HCT116 (cell line): ENCODE measurements around the gene COPS2. TPM values are rescaled to one million over a fixed set of nuclear protein-coding genes. Genes with fewer than 3 reads are reported as not detected.

Experiments used
- ATAC-seq: fragments of 200-7000 bp; cut with Tn5 transposase; 2 replicates; pipeline ENCODE4 v1.9.1; 2020; ENCODE audit warnings: mild to moderate bottlenecking, moderate library complexity
- BruUV-seq: library from RNA; stranded (reverse); fragments of 400-500 nt; replicated peaks from 2 replicates; lab custom pipeline; 2021; lab: Mats Ljungman, UMichigan
- CTCF ChIA-PET: fragments of 300-600 bp; sonication (Branson Sonifier 250); formaldehyde crosslinking; loops from one replicate; lab custom pipeline; 2021; ENCODE audit warnings: antibody characterized with exemption; lab: Charles Lee
- POLR2A ChIA-PET: fragments of 300-600, 350-600 bp; sonication (Branson Sonifier 250); formaldehyde crosslinking; loops from one replicate; lab custom pipeline; 2021; ENCODE audit warnings: antibody characterized with exemption; lab: Charles Lee
- RAD21 ChIA-PET, 2 experiments: fragments of 300-600 bp; sonication (Branson Sonifier 250); formaldehyde crosslinking; loops; one replicate each; lab custom pipeline; 2023; ENCODE audit warnings: low total read pairs in 2 of 2; ENCODE audit not compliant: uncharacterized antibody in 2 of 2, unreplicated experiment in 2 of 2, low non-redundant PET in 1 of 2; lab: Charles Lee
- DNase-seq: peaks from one replicate; pipeline ENCODE4 v3.0.0-alpha.2; 2010; ENCODE audit warnings: low read depth, low spot score
- H2AFZ ChIP-seq: fragments of 200-600 bp; shearing (Covaris generic), sonication (generic); 2 replicates; pipeline ENCODE4 v1.6.1; 2017; ENCODE audit warnings: low read depth, mixed run types, mixed read lengths, antibody characterized with exemption, low read length; ENCODE audit not compliant: poor library complexity, severe bottlenecking
- H3K27ac ChIP-seq: 2 replicates; pipeline ENCODE4 v1.5.1; 2012; ENCODE audit warnings: low read depth, low read length
- H3K27me3 ChIP-seq: fragments of 200-600 bp; sonication (generic); 2 replicates; pipeline ENCODE4 v1.6.1; 2016; ENCODE audit warnings: mixed run types, low read length, mixed read lengths; ENCODE audit not compliant: insufficient read depth
- H3K36me3 ChIP-seq, 2 experiments: fragments of 200-500 bp in 1 of 2; fragments of 200-600 bp in 1 of 2; sonication (Bioruptor generic) in 1 of 2; sonication (generic) in 1 of 2; 2 replicates each; pipeline versions ENCODE4 v1.5.1 to v1.6.1; 2014 to 2016; ENCODE audit warnings: low read length in 2 of 2, inconsistent platforms in 1 of 2, mixed read lengths in 1 of 2, mixed run types in 1 of 2; ENCODE audit not compliant: insufficient read depth in 2 of 2, control insufficient read depth in 1 of 2
- H3K4me1 ChIP-seq, 2 experiments: fragments of 200-600 bp in 1 of 2; sonication (generic) in 1 of 2; 2 replicates each; pipeline versions ENCODE4 v1.5.1 to v1.6.1; 2012 to 2017; ENCODE audit warnings: low read length in 2 of 2, inconsistent platforms in 1 of 2, mild to moderate bottlenecking in 1 of 2, mixed read lengths in 1 of 2, mixed run types in 1 of 2, moderate library complexity in 1 of 2; ENCODE audit not compliant: insufficient read depth in 2 of 2, control insufficient read depth in 1 of 2
- H3K4me2 ChIP-seq: fragments of 200-600 bp; sonication (generic); 2 replicates; pipeline ENCODE4 v1.6.1; 2017; ENCODE audit warnings: mixed run types, low read length, mixed read lengths
- H3K4me3 ChIP-seq, 2 experiments: fragments of 200-600 bp in 1 of 2; sonication (generic) in 1 of 2; replicated peaks in 1 of 2; 2 replicates each; pipeline ENCODE4 v1.5.1; 2011 to 2016; ENCODE audit warnings: low read length in 2 of 2, control low read depth in 1 of 2, low read depth in 1 of 2, mild to moderate bottlenecking in 1 of 2, mixed read lengths in 1 of 2, mixed run types in 1 of 2
- H3K79me2 ChIP-seq: fragments of 200-600 bp; sonication (generic); 2 replicates; pipeline ENCODE4 v1.6.1; 2017; ENCODE audit warnings: mild to moderate bottlenecking, mixed run types, low read length, moderate library complexity, mixed read lengths; ENCODE audit not compliant: insufficient read depth
- H3K9ac ChIP-seq: fragments of 200-600 bp; sonication (generic); 2 replicates; pipeline ENCODE4 v1.6.1; 2016; ENCODE audit warnings: low read length, mixed read lengths
- H3K9me2 ChIP-seq: fragments of 200-600 bp; sonication (generic), shearing (Covaris generic); 2 replicates; pipeline ENCODE4 v1.6.1; 2017; ENCODE audit warnings: mixed run types, mild to moderate bottlenecking, moderate library complexity; ENCODE audit not compliant: insufficient read depth
- H3K9me3 ChIP-seq, 2 experiments: fragments of 200-500 bp in 1 of 2; fragments of 200-600 bp in 1 of 2; sonication (Bioruptor generic) in 1 of 2; sonication (generic) in 1 of 2; 2 replicates each; pipeline ENCODE4 v1.6.1; 2014 to 2017; ENCODE audit warnings: low read length in 2 of 2, mixed read lengths in 2 of 2, inconsistent platforms in 1 of 2, low read depth in 1 of 2, mild to moderate bottlenecking in 1 of 2, mixed run types in 1 of 2, moderate library complexity in 1 of 2; ENCODE audit not compliant: control insufficient read depth in 1 of 2, insufficient read depth in 1 of 2
- H4K20me1 ChIP-seq: fragments of 200-600 bp; sonication (generic), shearing (Covaris generic); 2 replicates; pipeline ENCODE4 v1.6.1; 2017; ENCODE audit warnings: mixed run types, mild to moderate bottlenecking, moderate library complexity; ENCODE audit not compliant: insufficient read depth
- EGR1 ChIP-seq: IDR thresholded peaks from 2 replicates; pipeline ENCODE4 v1.6.1; 2012; ENCODE audit warnings: low read depth
- EZH2 ChIP-seq: fragments of 200-600 bp; sonication (generic); IDR thresholded peaks from 2 replicates; pipeline ENCODE4 v1.6.1; 2017; ENCODE audit warnings: antibody characterized with exemption, mixed run types
- POLR2A ChIP-seq: IDR thresholded peaks from 2 replicates; pipeline ENCODE4 v1.7.0; 2011; ENCODE audit warnings: borderline replicate concordance; ENCODE audit not compliant: insufficient read depth, insufficient read length; ENCODE audit errors: extremely low read depth
- SRF ChIP-seq: IDR thresholded peaks from 2 replicates; pipeline ENCODE4 v1.6.1; 2012; ENCODE audit warnings: low read depth
- TCF7L2 ChIP-seq: IDR thresholded peaks from 2 replicates; pipeline ENCODE4 v1.7.0; 2011; ENCODE audit warnings: borderline replicate concordance, inconsistent platforms; ENCODE audit not compliant: insufficient read depth, insufficient read length; ENCODE audit errors: extremely low read depth
- ZFX ChIP-seq: fragments of 450-650 bp; IDR thresholded peaks from 2 replicates; pipeline ENCODE4 v1.6.1; 2017
- intact Hi-C: fragments of 100-400 bp; cut with micrococcal nuclease; formaldehyde crosslinking; loops from 2 replicates; pipeline ENCODE4 v1.10.0; 2022
- total RNA-seq: library from RNA; stranded (reverse); gene quantifications from one replicate; pipeline ENCODE4 v1.2.1, GENCODE V29; 2021; ENCODE audit not compliant: unreplicated experiment
- TF ChIP-seq, protein P1 (sequence below): IDR thresholded peaks from 2 replicates; pipeline ENCODE4 v1.6.1; 2011; ENCODE audit warnings: mild to moderate bottlenecking, low read length, moderate library complexity; ENCODE audit not compliant: insufficient replicate concordance; ENCODE audit errors: extremely low read depth
- TF ChIP-seq, protein P2 (sequence below): IDR thresholded peaks from 2 replicates; pipeline ENCODE4 v1.6.1; 2012
- TF ChIP-seq, protein P3 (sequence below), 3 experiments: fragments of 200-600 bp in 1 of 3; sonication (generic) in 1 of 3; IDR thresholded peaks in 2 of 3; conservative IDR thresholded peaks in 1 of 3; 2 replicates each; pipeline ENCODE4 v1.5.1; 2012 to 2017; ENCODE audit warnings: low read depth in 2 of 3, low read length in 2 of 3, antibody characterized with exemption in 1 of 3, borderline replicate concordance in 1 of 3, control low read depth in 1 of 3, mild to moderate bottlenecking in 1 of 3, mixed read lengths in 1 of 3, mixed run types in 1 of 3, moderate library complexity in 1 of 3; ENCODE audit not compliant: insufficient read depth in 1 of 3
- TF ChIP-seq, protein P4 (sequence below): IDR thresholded peaks from 2 replicates; pipeline ENCODE4 v1.6.1; 2012

The COPS2 gene
- total RNA-seq, 1 experiment from 2014 or later, result 93.6 TPM

DNA sequence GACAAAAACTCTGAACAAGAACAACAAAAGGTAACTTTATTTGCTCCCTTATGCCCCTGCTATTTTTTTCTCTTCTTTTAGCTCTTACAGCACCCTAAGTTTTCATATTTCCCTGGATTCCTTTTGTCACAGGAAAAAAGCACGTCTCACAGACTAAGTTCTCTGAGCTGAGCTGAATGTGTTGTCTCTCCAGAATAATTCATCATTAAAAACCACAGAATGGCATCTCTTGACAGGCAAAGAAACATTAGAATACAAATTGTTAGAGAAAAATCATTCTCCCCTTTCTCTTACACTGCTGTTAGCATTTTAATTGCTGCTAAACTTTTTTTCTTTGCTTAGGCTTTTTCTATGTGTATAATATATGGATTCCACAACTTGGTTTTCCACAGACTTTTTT is 60.5 kb downstream of the COPS2 start:
- no peaks in the 10 kb centered on the region for H3K27me3 ChIP-seq
- intact Hi-C loops, result no loop called here
- no peak overlapping the region for H3K4me3 ChIP-seq
- ChIA-PET CTCF (no interaction called here), POLR2A (no interaction called here)
- no peaks in the 10 kb centered on the region for H3K79me2 ChIP-seq
- no peaks in the 10 kb centered on the region for H4K20me1 ChIP-seq
- H3K4me1 ChIP-seq, result no peaks in the 10 kb centered on the region
- ATAC-seq, result no peak
- DNase-seq, result no peak
- BruUV-seq, result no TSS peak
- no peak overlapping the region for H2AFZ ChIP-seq
- no peak overlapping the region for H3K9ac ChIP-seq
- TF ChIP-seq POLR2A (no peak), ZFX (no peak), SRF (no peak), EZH2 (no peak), EGR1 (no peak), TCF7L2 (no peak)
- TF ChIP-seq, protein P1, sequence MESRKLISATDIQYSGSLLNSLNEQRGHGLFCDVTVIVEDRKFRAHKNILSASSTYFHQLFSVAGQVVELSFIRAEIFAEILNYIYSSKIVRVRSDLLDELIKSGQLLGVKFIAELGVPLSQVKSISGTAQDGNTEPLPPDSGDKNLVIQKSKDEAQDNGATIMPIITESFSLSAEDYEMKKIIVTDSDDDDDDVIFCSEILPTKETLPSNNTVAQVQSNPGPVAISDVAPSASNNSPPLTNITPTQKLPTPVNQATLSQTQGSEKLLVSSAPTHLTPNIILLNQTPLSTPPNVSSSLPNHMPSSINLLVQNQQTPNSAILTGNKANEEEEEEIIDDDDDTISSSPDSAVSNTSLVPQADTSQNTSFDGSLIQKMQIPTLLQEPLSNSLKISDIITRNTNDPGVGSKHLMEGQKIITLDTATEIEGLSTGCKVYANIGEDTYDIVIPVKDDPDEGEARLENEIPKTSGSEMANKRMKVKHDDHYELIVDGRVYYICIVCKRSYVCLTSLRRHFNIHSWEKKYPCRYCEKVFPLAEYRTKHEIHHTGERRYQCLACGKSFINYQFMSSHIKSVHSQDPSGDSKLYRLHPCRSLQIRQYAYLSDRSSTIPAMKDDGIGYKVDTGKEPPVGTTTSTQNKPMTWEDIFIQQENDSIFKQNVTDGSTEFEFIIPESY, result no peak
- TF ChIP-seq, protein P2, sequence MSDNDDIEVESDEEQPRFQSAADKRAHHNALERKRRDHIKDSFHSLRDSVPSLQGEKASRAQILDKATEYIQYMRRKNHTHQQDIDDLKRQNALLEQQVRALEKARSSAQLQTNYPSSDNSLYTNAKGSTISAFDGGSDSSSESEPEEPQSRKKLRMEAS, result no peak
- TF ChIP-seq, protein P3, sequence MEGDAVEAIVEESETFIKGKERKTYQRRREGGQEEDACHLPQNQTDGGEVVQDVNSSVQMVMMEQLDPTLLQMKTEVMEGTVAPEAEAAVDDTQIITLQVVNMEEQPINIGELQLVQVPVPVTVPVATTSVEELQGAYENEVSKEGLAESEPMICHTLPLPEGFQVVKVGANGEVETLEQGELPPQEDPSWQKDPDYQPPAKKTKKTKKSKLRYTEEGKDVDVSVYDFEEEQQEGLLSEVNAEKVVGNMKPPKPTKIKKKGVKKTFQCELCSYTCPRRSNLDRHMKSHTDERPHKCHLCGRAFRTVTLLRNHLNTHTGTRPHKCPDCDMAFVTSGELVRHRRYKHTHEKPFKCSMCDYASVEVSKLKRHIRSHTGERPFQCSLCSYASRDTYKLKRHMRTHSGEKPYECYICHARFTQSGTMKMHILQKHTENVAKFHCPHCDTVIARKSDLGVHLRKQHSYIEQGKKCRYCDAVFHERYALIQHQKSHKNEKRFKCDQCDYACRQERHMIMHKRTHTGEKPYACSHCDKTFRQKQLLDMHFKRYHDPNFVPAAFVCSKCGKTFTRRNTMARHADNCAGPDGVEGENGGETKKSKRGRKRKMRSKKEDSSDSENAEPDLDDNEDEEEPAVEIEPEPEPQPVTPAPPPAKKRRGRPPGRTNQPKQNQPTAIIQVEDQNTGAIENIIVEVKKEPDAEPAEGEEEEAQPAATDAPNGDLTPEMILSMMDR (IDR thresholded peaks at IDR 0.05 in 2 of 3, conservative IDR thresholded peaks at IDR 0.05 in 1 of 3; ENCODE audit: borderline replicate concordance in 1 of 3, insufficient read depth in 1 of 3, low read depth in 2 of 3, low read length in 2 of 3), result no peak
- TF ChIP-seq, protein P4, sequence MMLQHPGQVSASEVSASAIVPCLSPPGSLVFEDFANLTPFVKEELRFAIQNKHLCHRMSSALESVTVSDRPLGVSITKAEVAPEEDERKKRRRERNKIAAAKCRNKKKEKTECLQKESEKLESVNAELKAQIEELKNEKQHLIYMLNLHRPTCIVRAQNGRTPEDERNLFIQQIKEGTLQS, result no peak
- TF ChIP-seq, all 23 proteins: peak for 0
- H3K4me2 ChIP-seq, result no peak overlapping the region
- H3K9me3 ChIP-seq, result no peaks in the 10 kb centered on the region
- no peaks in the 10 kb centered on the region for H3K9me2 ChIP-seq
- H3K27ac ChIP-seq, result no peak overlapping the region
- H3K36me3 ChIP-seq, result 0 out of 4 replicates have a peak, but pooled peaks cover 0 to 5% of the 10 kb centered on the region in 2 experiments
- RAD21 ChIA-PET, result no interaction called here
